Adrenal gland (tissue), 12 donors: ENCODE measurements around the gene WDR70. TPM values are rescaled to one million over a fixed set of nuclear protein-coding genes. Genes with fewer than 3 reads are reported as not detected.
"Not testable (repeated sequence)": the region's sequence is repeated elsewhere in the genome, so short reads cannot be mapped to it uniquely, and the experiment has no call there.

Experiments
- DNase-seq, 7 donors: peaks; one replicate each; pipeline ENCODE4 v3.0.0-alpha.2; 2019 to 2020
- H3K27ac ChIP-seq, 5 donors: fragments of 200-600 bp; sonication (generic) in 4 of 5; 1 replicate in 3 of 5; 2 replicates in 2 of 5; pipeline versions ENCODE4 v1.5.1 to v1.8.0; 2016 to 2020; ENCODE audit warnings: mild to moderate bottlenecking in 1 of 5
- H3K27me3 ChIP-seq: fragments of 200-600 bp; 2 replicates; pipeline ENCODE4 v1.8.0; 2021
- H3K36me3 ChIP-seq, 2 donors: fragments of 200-600 bp; replicated peaks in 1 of 2; 1 replicate in 1 of 2; 2 replicates in 1 of 2; pipeline versions ENCODE4 v1.5.1 to v1.8.0; 2018 to 2022
- H3K4me1 ChIP-seq, 2 donors: fragments of 200-600 bp; replicated peaks in 1 of 2; 1 replicate in 1 of 2; 2 replicates in 1 of 2; pipeline versions ENCODE4 v1.5.1 to v1.8.0; 2018 to 2021
- H3K4me3 ChIP-seq, 4 donors: fragments of 200-600 bp; sonication (generic) in 3 of 4; one replicate each; pipeline ENCODE4 v1.5.1; 2016 to 2018
- H3K9me3 ChIP-seq, 3 donors: fragments of 200-600 bp; sonication (generic) in 1 of 3; replicated peaks in 1 of 3; 1 replicate in 2 of 3; 2 replicates in 1 of 3; pipeline versions ENCODE4 v1.5.1 to v1.8.0; 2016 to 2021
- CTCF ChIP-seq, 6 experiments: fragments of 450-650 bp in 4 of 6; fragments of 200-600 bp in 2 of 6; sonication (generic) in 1 of 6; IDR thresholded peaks; 1 replicate in 5 of 6; 2 replicates in 1 of 6; pipeline versions ENCODE4 v1.5.1 to v1.8.0; 2016 to 2021; ENCODE audit warnings: antibody characterized with exemption in 6 of 6, mild to moderate bottlenecking in 2 of 6, moderate library complexity in 1 of 6
- POLR2A ChIP-seq, 2 donors: fragments of 450-650 bp; IDR thresholded peaks; one replicate each; pipeline ENCODE4 v1.6.1; 2017; ENCODE audit warnings: antibody characterized with exemption in 2 of 2, mild to moderate bottlenecking in 2 of 2, moderate library complexity in 1 of 2
- WGBS, 4 donors: extraction: QIAGEN DNeasy Blood & Tissue Kit in 2 of 4; methylation state at CpG; one replicate each; pipeline versions ENCODE4 v1.1.5 to v1.1.7; 2013 to 2017; 5-methylcytosine and 5-hydroxymethylcytosine counted together
- intact Hi-C, 2 donors: fragments of 100-400 bp; cut with DNase I; formaldehyde crosslinking; loops; one replicate each; pipeline versions ENCODE4 v1.14.1 to v1.15.0; 2022 to 2023
- polyA plus RNA-seq, 3 donors: library from polyadenylated mRNA; stranded (reverse); fragments of 200-250 nt in 2 of 3; fragments of 350-450 nt in 1 of 3; fragmentation: Illumina TruSeq in 1 of 3; extraction: RNeasy Lipid Tissue Mini Kit (QIAGEN cat#74804) in 1 of 3; gene quantifications; one replicate each; pipeline ENCODE4 v1.2.3, GENCODE V29; 2013 to 2014
- total RNA-seq, 9 donors: library from RNA; depleted of rRNA in 4 of 9; stranded (reverse); fragments of >200 nt in 4 of 9; fragments of 120-200 nt in 1 of 9; fragmentation: NEBNext Ultra II Directional in 1 of 9; extraction: Animal tissue kit (Norgen Biotek cat#: 25700) in 1 of 9; gene quantifications; one replicate each; pipeline versions ENCODE4 v1.1.0 to v1.2.4, GENCODE V29; 2013 to 2023
- donor health status: healthy with polysubstance abuse.
- donor health status: Bipolar disorder and iron deficiency.
- donor health status: DM: yes; HTN: yes; CAD: no.
- donor health status: DM: no; HTN: no; CAD: no.
- donor health status: DM: no; HTN: no; CAD: no.
- donor health status: DM: yes; HTN: yes; CAD: no.

WDR70 gene
- total and polyA plus RNA-seq, 12 donors, result 9.2 to 42.6 (median 28.4) TPM

GRCh38 chr5:37396352-37396751 is 17.2 kb downstream of the WDR70 start:
- no peaks in the 10 kb centered on the region for H3K4me1 ChIP-seq
- no peaks in the 10 kb centered on the region for H3K27me3 ChIP-seq
- no peak for DNase-seq
- no peak overlapping the region for H3K4me3 ChIP-seq
- 77 to 88% (median 83%) methylated on average over 5 of the region's 5 CpGs for WGBS, 4 donors
- H3K36me3 ChIP-seq, result peaks cover 0 to 48% of the 10 kb centered on the region in 2 donors
- intact Hi-C loops, result no loop called here
- H3K27ac ChIP-seq, result no peak overlapping the region
- H3K9me3 ChIP-seq, result no peaks in the 10 kb centered on the region
- TF ChIP-seq CTCF (IDR thresholded peaks at IDR 0.05) (no peak), POLR2A (IDR thresholded peaks at IDR 0.05) (no peak)

- intact Hi-C loops, result no loop called here
- Histone ChIP-seq H3K4me1 (no peaks in the 10 kb centered on the region), H3K4me3 (no peak overlapping the region), H3K27ac (no peak overlapping the region), H3K36me3 (peaks cover 0 to 23% of the 10 kb centered on the region in 2 donors), H3K9me3 (no peaks in the 10 kb centered on the region), H3K27me3 (no peaks in the 10 kb centered on the region)
- DNase-seq, result no peak
- 87 to 94% (median 88%) methylated on average over 4 of the region's 4 CpGs for WGBS, 4 donors
- TF ChIP-seq CTCF (IDR thresholded peaks at IDR 0.05), result no peak
- no peak for TF ChIP-seq POLR2A (IDR thresholded peaks at IDR 0.05)
Measured at GRCh38 chr5:37400501-37400900, 21.4 kb downstream of the WDR70 start.

- peaks cover 0 to 4% of the 10 kb centered on the region in 2 donors for H3K36me3 ChIP-seq
- H3K9me3 ChIP-seq, result no peaks in the 10 kb centered on the region
- whole genome bisulfite sequencing, 4 donors, result 82 to 87% (median 84%) methylated on average over 3 of the region's 3 CpGs
- TF ChIP-seq CTCF (IDR thresholded peaks at IDR 0.05) (no peak), POLR2A (IDR thresholded peaks at IDR 0.05) (no peak)
- intact Hi-C loops, result loop anchor here in 1 of 2 donors (5.0 kb wide), 1 partner anchor 780 kb away; no protein-coding TSS in a partner anchor
- H3K4me3 ChIP-seq, result no peak overlapping the region
- no peak overlapping the region for H3K27ac ChIP-seq
- no peaks in the 10 kb centered on the region for H3K4me1 ChIP-seq
- no peak for DNase-seq
- no peaks in the 10 kb centered on the region for H3K27me3 ChIP-seq
Measured at GRCh38 chr5:37412515-37412914, 33.4 kb downstream of the WDR70 start.

- H3K4me1 ChIP-seq, DNase-seq, intact Hi-C loops, H3K27ac ChIP-seq, H3K4me3 ChIP-seq, H3K27me3 ChIP-seq, H3K36me3 ChIP-seq, H3K9me3 ChIP-seq: not testable (repeated sequence)
- WGBS, 4 donors, result 93 to 97% methylated on average over 5 to 17 of the region's 33 CpGs; no CpG with 5 or more reads in 2 of the 4 donors
Measured at GRCh38 chr5:37415456-37415855, 36.3 kb downstream of the WDR70 start.

- Histone ChIP-seq H3K27me3 (no peaks in the 10 kb centered on the region), H3K27ac (no peak overlapping the region), H3K36me3 (peaks cover 0 to 7% of the 10 kb centered on the region in 2 donors), H3K4me3 (no peak overlapping the region), H3K4me1 (no peaks in the 10 kb centered on the region), H3K9me3 (no peaks in the 10 kb centered on the region)
- TF ChIP-seq POLR2A (IDR thresholded peaks at IDR 0.05) (no peak), CTCF (IDR thresholded peaks at IDR 0.05) (no peak)
- DNase-seq, result no peak
- WGBS, 4 donors, result 90 to 95% (median 92%) methylated on average over 7 to 9 of the region's 9 CpGs
- intact Hi-C loops, result no loop called here
Measured at GRCh38 chr5:37417347-37417746, 38.2 kb downstream of the WDR70 start.
